GM19328 (cell line): Measurements from ENCODE around the gene ZC3H4.
"Not testable (repeated sequence)": the region's sequence is repeated elsewhere in the genome, so short reads cannot be mapped to it uniquely, and the experiment has no call there.

ENCODE experiments used
- ATAC-seq: cut with Tn5 transposase; IDR thresholded peaks from one replicate; pipeline ENCODE4 v1.9.1; 2021; ENCODE audit warnings: mild to moderate bottlenecking, moderate library complexity; ENCODE audit not compliant: unreplicated experiment

ZC3H4 gene

GRCh38 chr19:47112997-47113849, at the start of gene ZC3H4:
TSS of gene ZC3H4 (minus strand) at chr19:47113776. CDS start at chr19:47112584, 1,192 bp downstream.
- peak; percentile 66 for ATAC-seq

GRCh38 chr19:47161876-47162489, 48.4 kb upstream of the ZC3H4 start:
- no peak for ATAC-seq

GRCh38 chr19:47158879-47159503, 45.4 kb upstream of the ZC3H4 start:
- ATAC-seq = no peak

GRCh38 chr19:47158367-47158791, 44.8 kb upstream of the ZC3H4 start:
- ATAC-seq = no peak

- no peak for ATAC-seq
Measured at GRCh38 chr19:47157431-47158321, 44.1 kb upstream of the ZC3H4 start.

GRCh38 chr19:47156861-47157430, 43.4 kb upstream of the ZC3H4 start:
- no peak for ATAC-seq

GRCh38 chr19:47155148-47155547, 41.6 kb upstream of the ZC3H4 start:
- no peak for ATAC-seq

GRCh38 chr19:47153266-47153665, 39.7 kb upstream of the ZC3H4 start:
- no peak for ATAC-seq

GRCh38 chr19:47152632-47153031, 39.1 kb upstream of the ZC3H4 start:
- ATAC-seq = no peak

GRCh38 chr19:47152205-47152604, 38.6 kb upstream of the ZC3H4 start:
- ATAC-seq = no peak

GRCh38 chr19:47151627-47152026, 38.1 kb upstream of the ZC3H4 start:
- ATAC-seq = no peak

GRCh38 chr19:47146920-47147319, 33.3 kb upstream of the ZC3H4 start:
- no peak for ATAC-seq

- no peak for ATAC-seq
Measured at GRCh38 chr19:47145639-47146486, 32.3 kb upstream of the ZC3H4 start.

- ATAC-seq = no peak
Measured at GRCh38 chr19:47144630-47145029, 31.1 kb upstream of the ZC3H4 start.

- no peak for ATAC-seq
Measured at GRCh38 chr19:47143322-47144073, 29.9 kb upstream of the ZC3H4 start.

- no peak for ATAC-seq
Measured at GRCh38 chr19:47142779-47143178, 29.2 kb upstream of the ZC3H4 start.

GRCh38 chr19:47141695-47142094, 28.1 kb upstream of the ZC3H4 start:
- ATAC-seq = no peak

- ATAC-seq = not testable (repeated sequence)
Measured at GRCh38 chr19:47141252-47141651, 27.7 kb upstream of the ZC3H4 start.

GRCh38 chr19:47135156-47135555, 21.6 kb upstream of the ZC3H4 start:
- ATAC-seq = no peak
